ENCODE measurements around the gene KIF21A.
"Not testable (repeated sequence)": the region's sequence is repeated elsewhere in the genome, so short reads cannot be mapped to it uniquely, and the experiment has no call there.

Gene KIF21A

DNA sequence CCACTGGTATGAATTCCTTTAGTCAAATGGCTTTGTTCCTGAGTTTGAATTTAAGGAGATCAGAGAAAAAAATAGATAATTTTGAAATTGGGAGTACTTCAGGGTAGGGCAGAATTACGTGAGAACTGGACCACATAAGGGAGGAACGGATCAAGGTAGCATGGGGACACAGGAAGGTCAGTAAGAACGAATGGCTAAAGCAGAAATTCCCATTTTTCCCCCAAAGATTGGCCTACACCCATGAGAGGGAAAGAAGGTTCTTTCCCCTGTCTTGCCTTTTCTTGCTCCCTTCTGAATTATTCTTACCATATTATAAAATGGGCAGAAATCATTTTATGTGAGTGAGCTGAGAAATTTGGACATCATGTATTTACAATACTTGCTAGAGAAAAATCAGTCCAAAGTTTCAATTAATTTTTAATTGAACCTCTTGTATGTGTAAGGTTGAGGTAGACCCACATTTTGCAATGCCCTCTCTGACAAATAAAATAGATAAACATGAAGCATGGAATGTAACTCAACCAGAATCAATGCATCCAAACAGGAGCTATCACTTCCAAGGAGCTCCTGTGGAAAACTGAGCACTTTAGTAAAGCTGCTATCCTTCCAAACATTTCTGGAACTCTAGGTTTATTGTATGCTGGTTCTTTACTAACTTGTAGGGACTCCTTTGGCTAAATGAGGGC is 93.8 kb downstream of the KIF21A start:
- no peak for DNase-seq (ENCODE audit: low read depth in 2 of 2)

- DNase-seq (ENCODE audit: low read depth in 2 of 2): no peak
Observed at GRCh38 chr12:39348523-39348922, 94.4 kb downstream of the KIF21A start.

DNA sequence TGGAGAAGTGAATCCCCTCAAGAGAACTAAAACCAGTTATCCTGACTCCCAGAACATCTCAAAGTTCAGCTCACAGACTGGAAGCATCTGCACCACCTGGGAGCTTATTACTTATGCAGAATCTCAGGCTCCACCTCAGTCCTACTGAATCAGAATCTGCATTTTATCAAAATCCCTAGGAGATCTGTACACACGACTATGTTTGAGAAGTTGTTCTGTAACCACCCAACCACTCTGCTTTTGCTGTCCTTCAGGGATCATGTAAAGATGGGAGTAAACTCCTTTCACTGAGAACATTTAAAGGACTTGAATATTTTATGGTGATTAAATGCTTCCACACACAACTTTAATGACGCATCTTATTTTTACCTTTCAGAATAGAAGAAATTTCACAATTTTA is 98.0 kb downstream of the KIF21A start:
- DNase-seq (ENCODE audit: low read depth in 2 of 2): no peak

DNA sequence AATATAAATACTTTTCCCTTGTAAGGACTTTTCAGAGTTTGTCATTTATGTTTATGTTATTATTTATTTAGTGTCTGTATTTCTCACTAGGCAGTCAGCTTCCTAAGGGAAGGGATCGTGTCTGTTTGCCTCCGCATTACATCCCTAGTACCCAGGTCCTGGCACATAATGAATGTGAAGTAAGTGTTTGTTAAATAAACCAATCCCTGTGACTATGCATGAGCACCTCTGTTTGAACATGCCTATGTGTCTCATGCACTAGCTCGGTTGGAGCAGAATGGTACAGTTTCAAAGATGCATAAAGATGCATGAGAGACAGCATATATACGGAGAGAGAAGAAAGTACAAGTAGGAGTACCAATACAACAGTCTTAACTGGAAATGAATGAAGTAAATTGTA is 99.3 kb downstream of the KIF21A start:
- DNase-seq (ENCODE audit: low read depth in 2 of 2): no peak

- no peak for DNase-seq (ENCODE audit: low read depth in 2 of 2)
Observed at GRCh38 chr12:39341761-39342160, 101.2 kb downstream of the KIF21A start.

DNA sequence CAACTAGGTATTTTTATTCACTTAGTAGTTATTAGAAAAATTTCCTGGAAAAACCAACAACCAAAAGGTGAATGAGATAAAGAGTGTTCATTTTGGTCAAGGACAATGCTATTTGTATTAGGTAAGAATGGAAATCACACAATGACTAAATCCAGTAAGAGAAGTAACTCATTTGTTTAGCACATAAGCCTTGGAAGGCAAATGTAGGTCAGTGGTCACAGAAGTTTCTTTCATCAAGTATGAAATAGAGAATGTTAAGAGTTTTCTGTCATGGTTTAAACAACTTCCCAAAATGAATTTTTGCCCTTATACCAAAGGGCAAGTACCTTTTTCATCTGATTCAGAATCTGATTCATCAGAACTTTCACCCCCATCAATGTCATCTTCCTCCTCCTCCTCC is 101.7 kb downstream of the KIF21A start:
- no peak for DNase-seq (ENCODE audit: low read depth in 2 of 2)

DNA sequence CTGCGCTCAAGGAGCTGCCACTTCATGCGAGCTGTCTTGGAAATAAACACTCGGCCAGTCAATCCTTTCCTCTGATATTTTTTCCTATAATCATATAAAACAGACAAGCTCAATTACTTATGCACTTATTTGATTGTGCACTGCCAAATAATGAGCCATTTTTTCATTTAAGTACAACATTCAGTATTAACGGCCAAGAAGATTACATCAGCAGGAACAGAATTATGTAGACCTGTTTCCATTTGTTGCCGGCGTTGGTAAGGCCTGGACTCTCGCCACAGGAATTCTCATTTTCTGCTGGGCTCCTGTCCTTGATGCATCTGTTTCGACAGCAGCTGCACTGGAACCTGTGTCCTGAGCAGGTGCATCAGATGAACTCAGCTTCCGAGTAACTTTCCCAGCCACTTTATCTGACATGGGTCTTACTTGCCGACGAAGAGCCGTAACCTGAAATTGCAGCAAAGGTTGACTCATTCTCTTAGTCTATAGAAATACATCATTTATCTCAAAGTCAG is 110.2 kb downstream of the KIF21A start:
- no peak for DNase-seq (ENCODE audit: low read depth in 2 of 2)

- DNase-seq (ENCODE audit: low read depth in 2 of 2): no peak
Observed at GRCh38 chr12:39331539-39332261, 111.2 kb downstream of the KIF21A start.

DNA sequence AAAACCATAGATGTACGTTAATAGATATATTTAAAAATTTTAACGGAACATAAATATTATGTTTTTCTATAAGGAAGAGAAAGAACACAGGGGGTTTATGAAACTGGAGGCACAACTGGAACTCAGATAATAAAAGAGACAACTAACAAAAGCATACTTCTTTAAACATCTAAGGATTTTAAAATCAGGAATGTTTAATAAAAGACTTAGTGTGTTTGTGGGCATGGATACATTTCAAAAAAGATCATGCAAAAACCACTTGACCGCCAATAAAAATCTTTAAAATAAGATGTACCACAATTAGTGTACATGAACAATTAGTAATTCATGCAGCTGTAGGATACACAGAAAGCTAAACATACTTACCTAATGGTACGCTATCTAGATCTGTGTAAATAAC is 113.0 kb downstream of the KIF21A start:
- DNase-seq (ENCODE audit: low read depth in 2 of 2): no peak

DNA sequence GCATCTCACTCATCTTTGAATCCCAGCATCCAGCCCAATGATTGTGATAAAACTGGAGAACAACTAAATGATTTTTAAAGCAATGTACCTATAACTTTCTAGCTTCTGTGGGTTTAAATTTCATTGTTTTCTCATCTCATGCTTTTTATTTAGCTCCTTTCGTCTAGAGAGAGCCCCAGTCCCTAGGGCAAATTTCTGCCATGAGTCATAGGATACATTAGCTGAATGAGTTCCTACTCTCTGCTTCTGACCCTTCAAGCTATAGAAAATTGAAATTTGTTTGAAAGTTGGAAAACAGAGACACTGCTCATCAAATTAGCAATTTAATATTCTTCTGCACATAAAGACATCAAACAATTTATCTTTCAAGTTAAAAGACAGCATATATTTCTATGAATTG is 113.9 kb downstream of the KIF21A start:
- no peak for DNase-seq (ENCODE audit: low read depth in 2 of 2)

DNA sequence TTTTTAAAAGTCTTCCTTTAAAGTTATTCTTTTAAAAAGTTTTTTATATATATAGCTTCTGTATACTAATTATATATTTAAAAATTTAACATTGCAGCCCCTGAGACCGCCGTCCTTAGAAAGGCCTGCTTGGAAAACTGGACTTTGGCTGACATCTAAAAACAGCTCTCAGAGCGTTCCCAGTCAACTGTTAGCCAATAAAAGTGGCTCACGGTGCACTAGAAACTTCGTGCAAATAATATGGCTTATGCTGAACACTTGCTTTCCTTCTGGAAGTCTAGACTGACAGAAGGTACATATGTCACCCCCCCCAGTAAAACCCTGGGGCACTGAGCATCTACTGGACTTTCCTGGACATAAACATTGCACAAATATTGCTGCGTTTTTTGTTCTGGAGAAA is 115.0 kb downstream of the KIF21A start:
- DNase-seq (ENCODE audit: low read depth in 2 of 2): no peak

- no peak for DNase-seq (ENCODE audit: low read depth in 2 of 2)
Observed at GRCh38 chr12:39327510-39327909, 115.4 kb downstream of the KIF21A start.

GRCh38 chr12:39319180-39319579 is 123.7 kb downstream of the KIF21A start:
- DNase-seq (ENCODE audit: low read depth in 2 of 2): no peak

GRCh38 chr12:39314547-39314946 is 128.4 kb downstream of the KIF21A start:
- no peak for DNase-seq (ENCODE audit: low read depth in 2 of 2)

DNA sequence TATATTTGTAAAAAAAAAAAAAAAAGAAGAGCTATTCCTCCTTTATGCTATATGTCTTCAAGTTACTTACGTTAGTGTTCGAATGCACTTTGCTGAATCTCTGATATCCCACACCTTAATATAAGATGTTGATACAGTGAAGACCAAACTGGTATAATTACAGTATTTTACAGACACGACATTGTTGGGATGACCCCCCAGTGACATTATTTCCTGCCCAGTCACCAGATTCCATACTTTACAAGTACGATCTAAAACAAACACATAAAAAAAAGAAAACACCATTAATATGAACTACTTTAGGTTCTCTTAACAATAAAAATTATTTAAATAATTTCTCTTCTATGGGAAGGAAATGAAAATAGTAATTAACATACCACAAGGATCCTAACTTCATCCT is 133.4 kb downstream of the KIF21A start:
- DNase-seq (ENCODE audit: low read depth in 2 of 2): no peak

DNA sequence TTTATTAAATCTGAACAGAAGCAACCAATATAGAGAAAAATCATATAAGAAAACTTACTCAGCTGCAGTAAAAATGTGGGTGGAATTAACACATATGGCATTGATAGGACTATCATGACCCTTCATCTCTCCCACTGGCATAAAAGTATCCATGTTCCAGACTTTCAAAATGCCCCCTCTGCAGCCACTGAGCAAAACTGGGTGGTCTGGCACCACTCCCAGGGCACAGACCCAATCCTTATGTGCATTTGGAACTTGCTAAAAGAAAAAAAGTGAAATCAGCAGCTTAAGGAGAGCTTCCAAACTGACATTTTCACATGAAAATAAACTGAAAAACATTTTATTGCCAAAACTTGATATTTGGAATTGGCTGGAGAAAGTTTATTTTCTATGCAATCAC is 141.5 kb downstream of the KIF21A start:
- no peak for DNase-seq (ENCODE audit: low read depth in 2 of 2)

GRCh38 chr12:39300799-39301198 is 142.1 kb downstream of the KIF21A start:
- no peak for DNase-seq (ENCODE audit: low read depth in 2 of 2)

- no peak for DNase-seq (ENCODE audit: low read depth in 2 of 2)
Observed at GRCh38 chr12:39297891-39298290, 145.0 kb downstream of the KIF21A start.

DNA sequence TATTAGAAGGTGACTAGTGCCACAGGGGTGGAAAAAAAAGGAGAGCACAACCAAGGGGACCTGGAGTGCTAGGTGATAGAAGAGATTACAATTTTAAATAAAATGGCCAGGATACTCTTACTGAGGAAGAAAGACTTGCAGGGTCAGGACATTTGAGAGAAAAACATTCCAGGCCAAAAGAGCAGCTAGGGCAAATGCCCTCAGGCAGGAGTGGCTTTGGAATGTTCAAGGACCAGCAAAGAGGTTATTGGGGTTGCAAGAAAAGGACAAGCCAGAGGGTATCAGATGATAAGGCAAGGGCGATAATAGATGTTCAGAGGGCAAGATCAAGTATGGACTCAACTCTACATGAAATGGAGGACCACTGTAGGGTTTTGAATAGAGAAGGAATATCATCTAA is 146.4 kb downstream of the KIF21A start:
- no peak for DNase-seq (ENCODE audit: low read depth in 2 of 2)

DNA sequence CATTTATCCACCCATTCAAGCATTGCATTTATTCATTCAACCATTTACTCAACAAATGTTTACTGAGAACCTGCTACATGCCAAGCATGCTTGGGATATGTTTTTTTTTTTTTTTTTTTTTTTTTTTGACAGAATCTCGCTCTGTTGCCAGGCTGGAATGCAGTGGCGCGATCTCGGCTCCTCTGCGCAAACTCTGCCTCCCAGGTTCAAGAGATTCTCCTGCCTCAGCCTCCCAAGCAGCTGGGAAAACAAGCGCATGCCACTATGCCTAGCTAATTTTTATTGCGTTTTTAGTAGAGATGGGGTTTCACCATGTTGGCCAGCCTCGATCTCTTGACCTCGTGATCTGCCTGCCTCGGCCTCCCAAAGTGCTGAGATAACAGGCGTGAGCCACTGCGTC is 147.3 kb downstream of the KIF21A start:
- DNase-seq (ENCODE audit: low read depth in 2 of 2): not testable (repeated sequence)

DNA sequence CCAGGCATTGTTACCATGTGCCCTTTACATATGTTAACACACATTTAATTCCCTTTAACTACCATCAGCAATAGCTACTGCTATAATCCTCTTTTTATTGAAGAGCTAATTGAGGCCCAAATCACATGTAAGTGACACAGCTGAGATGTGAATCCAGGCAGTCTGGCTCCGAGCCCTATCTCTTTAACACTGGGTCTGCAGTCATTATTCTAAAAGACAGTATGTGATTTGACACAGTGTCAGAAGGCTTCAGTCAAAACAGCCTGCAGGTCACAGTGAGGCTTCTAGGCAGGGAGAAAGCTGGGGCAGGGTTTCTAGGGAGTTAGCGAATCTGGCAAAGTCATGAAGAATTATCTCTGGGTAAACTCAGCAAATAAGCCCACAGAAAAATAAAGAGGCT is 148.2 kb downstream of the KIF21A start:
- no peak for DNase-seq (ENCODE audit: low read depth in 2 of 2)

- no peak for DNase-seq (ENCODE audit: low read depth in 2 of 2)
Observed at GRCh38 chr12:39292125-39292630, 150.7 kb downstream of the KIF21A start.

DNA sequence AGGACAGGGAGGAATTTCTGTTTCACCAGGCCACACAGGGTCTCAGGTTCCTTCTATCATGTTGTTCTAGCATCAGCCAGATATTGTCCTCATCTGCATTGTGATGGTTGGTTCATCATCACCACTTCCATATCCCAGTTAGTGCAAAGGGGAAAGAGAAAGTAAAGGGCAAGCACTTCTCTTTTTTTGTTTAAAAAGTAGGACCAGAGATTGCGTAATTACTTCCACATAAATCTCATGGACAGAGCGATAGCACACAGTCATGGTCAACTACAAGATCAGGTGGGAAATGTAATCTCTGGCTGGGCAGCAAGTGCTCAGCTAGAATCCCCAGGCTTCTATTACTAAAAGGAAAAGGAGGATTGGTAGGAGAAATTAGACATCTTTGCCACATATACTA is 155.1 kb downstream of the KIF21A start:
- DNase-seq (ENCODE audit: low read depth in 2 of 2): no peak
